ENCODE results near the gene RHBDL3.
A peak's percentile ranks its signal among the peaks of the same experiment; 100 is the strongest.

RHBDL3 gene

DNA sequence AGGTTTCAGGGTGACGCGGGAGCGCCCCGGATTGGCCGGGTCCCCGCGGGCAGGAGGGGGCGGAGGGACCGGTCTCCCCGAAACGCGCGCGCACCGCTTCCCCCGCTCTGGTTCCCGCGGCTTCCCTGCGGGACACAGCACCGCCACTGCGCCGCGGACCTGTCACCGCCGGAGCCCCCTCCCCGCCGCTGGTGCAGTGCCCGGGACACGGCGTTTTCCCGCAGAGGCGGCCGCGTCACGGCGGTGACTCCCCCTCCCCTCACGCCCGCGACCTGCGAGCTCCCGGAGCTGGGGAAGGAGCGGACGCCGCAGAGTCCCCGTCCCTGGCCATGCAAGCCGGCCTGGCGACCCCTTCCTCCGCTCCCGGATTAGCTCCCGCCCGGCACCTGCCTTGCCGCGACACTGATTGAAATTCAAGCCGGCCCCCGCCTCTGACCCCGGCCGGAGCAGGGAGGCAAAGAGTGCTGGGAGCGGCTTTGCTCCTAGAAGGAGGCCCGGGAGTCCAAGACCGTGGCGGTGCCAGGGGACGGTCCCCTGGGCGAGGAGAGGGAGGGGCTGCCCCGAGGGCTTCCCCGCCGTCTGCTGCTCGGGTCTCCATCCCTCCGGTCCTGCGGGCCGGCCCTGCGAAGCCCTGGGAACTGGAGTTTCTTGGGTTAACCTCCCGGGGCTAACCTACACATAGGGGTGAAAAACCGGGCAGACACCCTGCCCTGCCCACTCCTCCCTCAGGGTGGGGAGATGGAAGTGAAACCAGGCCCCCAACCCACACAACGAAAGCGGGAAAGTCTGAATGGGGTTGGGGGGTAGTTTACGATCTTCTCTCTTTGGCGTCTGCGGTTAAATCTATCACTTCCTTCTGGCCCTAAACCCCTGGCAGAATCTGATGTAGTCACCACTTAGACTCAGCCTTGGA, 1.0 kb downstream of the RHBDL3 start:
- FAIRE-seq = no peak

DNA sequence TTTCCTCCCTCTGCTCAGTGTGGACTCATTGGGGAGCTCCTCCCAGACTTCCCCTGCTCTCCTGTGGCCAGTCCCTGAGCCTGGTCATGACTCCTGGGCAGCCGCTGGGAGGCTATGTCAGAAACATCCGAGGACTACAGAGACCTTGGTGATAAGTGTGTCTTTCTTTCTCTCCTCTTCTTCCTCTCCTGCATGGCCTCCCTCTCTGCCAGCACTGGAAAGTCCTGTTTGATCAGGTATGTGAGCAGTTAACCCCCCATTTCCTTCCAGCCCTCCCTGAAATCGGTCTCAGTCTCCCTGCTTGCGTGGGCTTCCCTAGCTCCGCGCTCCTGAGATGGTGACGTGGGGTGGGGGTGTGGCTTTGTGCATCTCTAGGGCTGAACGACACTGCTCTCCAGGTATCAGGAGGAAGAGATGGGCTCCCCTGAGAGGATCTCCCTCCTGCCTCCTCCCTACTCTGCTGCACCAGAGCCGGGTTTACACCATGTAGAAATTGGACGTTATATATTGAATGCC, 2.1 kb downstream of the RHBDL3 start:
- FAIRE-seq (no peak), DNase-seq (ENCODE audit: low spot score) (no peak)

More for the DNA sequence above, 1.0 kb downstream of the RHBDL3 start:
- no peak for DNase-seq (ENCODE audit: low spot score)

GRCh38 chr17:32268734-32269288, 3.2 kb downstream of the RHBDL3 start:
- no peak for FAIRE-seq

GRCh38 chr17:32269377-32269776, 3.7 kb downstream of the RHBDL3 start:
- no peak for DNase-seq (ENCODE audit: low spot score)
- FAIRE-seq = no peak

More at GRCh38 chr17:32268734-32269288, 3.2 kb downstream of the RHBDL3 start:
- no peak for DNase-seq (ENCODE audit: low spot score)

- DNase-seq (ENCODE audit: low spot score) = no peak
- no peak for FAIRE-seq
These were observed 6.2 kb downstream of the RHBDL3 start for GRCh38 chr17:32271844-32272243.

- DNase-seq (ENCODE audit: low spot score) (no peak), FAIRE-seq (no peak)
These were observed 8.5 kb downstream of the RHBDL3 start for GRCh38 chr17:32274101-32274500.

GRCh38 chr17:32274643-32275042, 9.0 kb downstream of the RHBDL3 start:
- FAIRE-seq = no peak

GRCh38 chr17:32275060-32276042, 9.7 kb downstream of the RHBDL3 start:
- FAIRE-seq (peak; percentile 84), DNase-seq (ENCODE audit: low spot score) (peak; percentile 76)

More at GRCh38 chr17:32274643-32275042, 9.0 kb downstream of the RHBDL3 start:
- no peak for DNase-seq (ENCODE audit: low spot score)

DNA sequence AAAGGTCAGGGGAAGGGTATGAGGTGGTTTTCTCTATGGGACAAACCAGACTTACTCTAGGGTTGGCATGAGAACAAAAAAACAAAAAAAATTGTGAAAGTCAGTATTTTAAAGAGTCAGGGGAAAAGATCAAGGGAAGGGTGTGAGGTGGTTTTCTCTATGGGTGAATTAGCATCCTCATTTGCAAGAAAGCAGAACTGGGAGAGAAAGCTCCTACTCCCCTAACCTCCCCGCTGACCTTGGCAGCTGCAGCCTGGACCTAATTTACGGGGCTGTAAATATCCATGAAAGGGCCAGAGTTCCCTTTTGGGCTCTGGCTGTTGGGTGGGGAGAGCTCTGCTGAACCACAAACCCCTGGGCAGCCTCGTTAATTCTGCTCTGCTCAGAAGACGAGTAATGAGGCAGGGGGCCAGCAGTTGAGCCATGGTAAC, 10.6 kb downstream of the RHBDL3 start:
- DNase-seq (ENCODE audit: low spot score) (no peak), FAIRE-seq (no peak)

- no peak for FAIRE-seq
- DNase-seq (ENCODE audit: low spot score) = no peak
These were observed 11.7 kb downstream of the RHBDL3 start for GRCh38 chr17:32277284-32277683.

DNA sequence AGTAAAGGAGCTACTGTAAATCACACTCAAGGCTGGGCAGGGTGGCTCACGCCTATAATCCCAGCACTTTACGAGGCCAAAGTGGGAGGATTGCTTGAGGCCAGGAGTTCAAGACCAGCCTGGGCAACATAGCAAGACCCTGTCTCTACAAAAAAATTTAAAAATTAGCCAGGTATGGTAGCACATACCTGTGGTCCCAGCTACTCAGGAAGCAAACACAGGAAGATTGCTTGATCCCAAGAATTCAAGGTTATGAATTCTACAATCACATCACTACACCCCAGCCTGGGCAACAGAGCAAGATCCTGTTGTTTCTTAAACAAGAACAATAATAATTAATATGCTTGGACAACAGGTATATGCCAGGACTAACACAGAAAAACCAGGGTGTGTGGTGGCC, 13.2 kb downstream of the RHBDL3 start:
- FAIRE-seq (no peak), DNase-seq (ENCODE audit: low spot score) (no peak)

- FAIRE-seq = no peak
- no peak for DNase-seq (ENCODE audit: low spot score)
These were observed 14.5 kb downstream of the RHBDL3 start for GRCh38 chr17:32279891-32280716.

GRCh38 chr17:32281011-32281451, 15.4 kb downstream of the RHBDL3 start:
- FAIRE-seq = no peak
- no peak for DNase-seq (ENCODE audit: low spot score)

- DNase-seq (ENCODE audit: low spot score) = peak; percentile 14
- no peak for FAIRE-seq
These were observed 18.1 kb downstream of the RHBDL3 start for GRCh38 chr17:32283745-32284201.

DNA sequence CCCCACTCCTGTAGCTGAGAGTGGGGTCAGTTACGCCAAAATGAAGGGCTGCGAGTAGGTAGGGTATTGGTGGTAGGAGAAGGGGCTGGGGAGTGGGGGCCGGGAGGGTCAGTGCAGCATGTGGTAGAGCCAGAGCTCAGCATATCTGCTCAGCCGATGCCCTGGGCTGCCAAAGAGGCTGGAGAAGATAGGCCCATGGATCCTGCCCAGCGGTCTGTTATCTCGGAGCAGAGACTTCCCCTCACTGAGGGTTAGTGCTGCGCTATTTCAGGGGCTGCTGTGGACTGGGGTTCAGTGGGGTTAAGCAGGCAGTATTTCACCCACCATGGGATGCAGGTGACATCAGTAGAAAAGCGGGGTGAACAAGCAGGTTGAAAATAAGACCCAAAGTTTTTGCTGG, 19.7 kb downstream of the RHBDL3 start:
- no peak for FAIRE-seq

DNA sequence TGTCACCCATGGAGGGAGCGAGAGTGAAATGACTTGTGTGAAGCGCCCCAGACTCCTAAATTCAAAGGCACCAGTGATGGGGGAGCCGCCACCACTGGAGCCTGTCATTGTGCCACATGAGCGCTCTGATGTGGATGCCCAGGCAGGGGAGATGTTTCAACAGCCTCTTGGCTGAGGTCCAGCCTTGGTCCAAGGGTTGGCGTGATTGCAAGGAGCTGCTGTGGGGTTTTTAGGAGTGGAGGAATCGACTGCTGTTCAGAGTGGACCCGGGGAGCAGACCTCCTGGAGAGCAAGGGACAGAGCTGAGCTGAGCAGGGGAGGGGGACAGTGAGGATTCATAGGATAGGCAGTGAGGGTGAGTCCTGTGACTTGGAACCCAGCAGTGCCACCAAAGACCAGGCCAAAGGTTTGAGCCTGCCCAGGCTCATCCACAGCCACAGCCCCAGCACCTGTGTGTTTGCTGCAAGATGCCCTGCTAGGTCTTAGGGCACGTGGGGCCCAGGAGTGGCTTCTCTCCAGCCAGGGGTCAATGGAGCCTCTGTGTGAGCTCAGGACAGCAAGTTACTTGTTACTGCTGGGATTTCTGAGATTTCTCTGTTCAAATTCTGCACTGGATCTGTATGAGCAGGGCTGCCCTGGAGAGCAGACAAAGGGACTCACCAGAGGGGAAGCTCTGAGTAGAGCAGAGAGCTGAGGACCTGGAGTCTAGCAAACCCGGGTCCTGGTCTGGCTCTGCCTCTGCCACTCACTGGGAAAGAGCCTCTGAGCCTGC, 20.3 kb downstream of the RHBDL3 start:
- peak; percentile 51 for FAIRE-seq
- DNase-seq (ENCODE audit: low spot score) = peak; percentile 48

More for the DNA sequence above, 19.7 kb downstream of the RHBDL3 start:
- no peak for DNase-seq (ENCODE audit: low spot score)

DNA sequence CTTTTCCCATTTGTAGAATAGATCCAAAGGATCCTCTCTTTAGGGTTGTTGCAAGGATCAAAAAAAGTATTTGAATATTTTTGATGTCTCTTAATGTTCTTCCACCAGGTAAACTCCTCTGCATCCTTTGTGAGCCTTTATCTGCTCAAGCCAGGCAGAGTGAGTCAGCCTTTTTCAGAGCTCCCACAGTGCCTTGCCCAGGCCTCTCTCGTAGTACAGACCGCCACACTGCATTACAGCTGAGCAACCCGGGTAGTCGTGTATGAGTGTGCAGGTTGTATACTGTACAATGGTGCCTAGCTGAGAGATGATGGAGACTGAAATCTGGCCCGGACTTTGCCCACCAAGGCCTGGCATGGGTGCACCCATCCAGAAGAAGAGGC, 20.9 kb downstream of the RHBDL3 start:
- no peak for FAIRE-seq
- DNase-seq (ENCODE audit: low spot score) = peak; percentile 11

DNA sequence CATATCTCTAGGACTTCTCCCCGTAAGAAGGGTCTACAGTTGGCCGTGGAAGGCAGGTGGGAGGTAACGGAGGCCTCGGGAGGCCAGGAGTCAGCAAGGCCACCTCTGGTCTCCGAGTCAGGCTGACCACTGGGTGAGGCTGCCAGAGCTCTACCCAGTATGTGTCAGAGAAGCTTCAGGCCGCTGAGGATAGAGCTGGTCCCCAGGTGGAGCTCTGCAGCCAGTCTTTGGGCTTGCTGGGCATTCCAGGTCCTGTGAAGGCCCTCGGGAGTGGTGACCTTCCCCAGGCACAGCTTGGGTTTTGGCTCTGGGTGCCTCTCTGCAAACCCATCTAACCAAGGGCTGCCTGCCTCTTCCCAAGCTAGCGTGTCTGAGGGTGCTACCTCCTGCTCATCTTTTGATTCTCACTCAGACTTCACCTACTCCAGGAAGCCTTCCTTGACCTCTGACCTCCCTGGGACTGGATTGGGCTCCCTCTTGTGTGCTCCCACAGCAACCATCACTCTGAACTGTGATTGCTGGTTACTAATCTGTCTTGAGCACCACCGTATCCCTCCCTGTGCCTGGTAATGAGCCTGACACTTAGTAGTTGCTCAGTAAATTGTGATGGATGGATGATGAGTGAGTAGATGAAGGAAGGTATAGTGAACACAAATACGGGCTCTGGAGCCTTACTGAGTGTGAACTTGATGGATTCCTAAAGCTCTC, 22.3 kb downstream of the RHBDL3 start:
- no peak for FAIRE-seq
- no peak for DNase-seq (ENCODE audit: low spot score)

- no peak for FAIRE-seq
- DNase-seq (ENCODE audit: low spot score) = no peak
These were observed 23.0 kb downstream of the RHBDL3 start for GRCh38 chr17:32288615-32289014.

All from RCC 7860 (cell line).